Endometrium (tissue), 2 donors: ENCODE data around the gene GPA33.
"Not testable (repeated sequence)": the region's sequence is repeated elsewhere in the genome, so short reads cannot be mapped to it uniquely, and the experiment has no call there.

Source experiments
- FAIRE-seq: peaks from 2 replicates; lab custom pipeline; 2012; peaks lifted over from hg19 to GRCh38; lab: Jason Lieb, UNC
- donor health status: control.
- donor health status: control.

Gene GPA33

GRCh38 chr1:167056529-167057231 lies 33.5 kb downstream of the GPA33 start:
- no peak for FAIRE-seq

- no peak for FAIRE-seq
Observed at GRCh38 chr1:167054946-167055630, 35.1 kb downstream of the GPA33 start.

- FAIRE-seq: no peak
Observed at GRCh38 chr1:167054531-167054930, 35.6 kb downstream of the GPA33 start.

- no peak for FAIRE-seq
Observed at GRCh38 chr1:167052389-167052788, 37.8 kb downstream of the GPA33 start.

GRCh38 chr1:167051907-167052306 lies 38.3 kb downstream of the GPA33 start:
- FAIRE-seq: no peak

- FAIRE-seq: no peak
Observed at GRCh38 chr1:167043752-167044488, 46.3 kb downstream of the GPA33 start.

- no peak for FAIRE-seq
Observed at GRCh38 chr1:167033646-167034045, 56.5 kb downstream of the GPA33 start.

GRCh38 chr1:167029553-167029952 lies 60.6 kb downstream of the GPA33 start:
- FAIRE-seq: not testable (repeated sequence)

GRCh38 chr1:167022384-167022783 lies 67.8 kb downstream of the GPA33 start:
- FAIRE-seq: no peak

GRCh38 chr1:167016100-167016750 lies 74.0 kb downstream of the GPA33 start:
- FAIRE-seq: no peak

GRCh38 chr1:167013108-167013929 lies 76.9 kb downstream of the GPA33 start:
- FAIRE-seq: no peak

- FAIRE-seq: no peak
Observed at GRCh38 chr1:167012570-167012969, 77.6 kb downstream of the GPA33 start.

- no peak for FAIRE-seq
Observed at GRCh38 chr1:167011560-167012191, 78.5 kb downstream of the GPA33 start.

GRCh38 chr1:167003711-167004110 lies 86.5 kb downstream of the GPA33 start:
- FAIRE-seq: no peak
